HCT116 (cell line): Measurements from ENCODE around the gene ACOT11. TPM values are rescaled to one million over a fixed set of nuclear protein-coding genes. Genes with fewer than 3 reads are reported as not detected.

Source experiments
- ATAC-seq: fragments of 200-7000 bp; cut with Tn5 transposase; 2 replicates; pipeline ENCODE4 v1.9.1; 2020; ENCODE audit warnings: mild to moderate bottlenecking, moderate library complexity
- BruUV-seq: library from RNA; stranded (reverse); fragments of 400-500 nt; replicated peaks from 2 replicates; lab custom pipeline; 2021; lab: Mats Ljungman, UMichigan
- CTCF ChIA-PET: fragments of 300-600 bp; sonication (Branson Sonifier 250); formaldehyde crosslinking; loops from one replicate; lab custom pipeline; 2021; ENCODE audit warnings: antibody characterized with exemption; lab: Charles Lee
- POLR2A ChIA-PET: fragments of 300-600, 350-600 bp; sonication (Branson Sonifier 250); formaldehyde crosslinking; loops from one replicate; lab custom pipeline; 2021; ENCODE audit warnings: antibody characterized with exemption; lab: Charles Lee
- RAD21 ChIA-PET, 2 experiments: fragments of 300-600 bp; sonication (Branson Sonifier 250); formaldehyde crosslinking; loops; one replicate each; lab custom pipeline; 2023; ENCODE audit warnings: low total read pairs in 2 of 2; ENCODE audit not compliant: uncharacterized antibody in 2 of 2, unreplicated experiment in 2 of 2, low non-redundant PET in 1 of 2; lab: Charles Lee
- DNase-seq: peaks from one replicate; pipeline ENCODE4 v3.0.0-alpha.2; 2010; ENCODE audit warnings: low read depth, low spot score
- H2AFZ ChIP-seq: fragments of 200-600 bp; shearing (Covaris generic), sonication (generic); 2 replicates; pipeline ENCODE4 v1.6.1; 2017; ENCODE audit warnings: low read depth, mixed run types, mixed read lengths, antibody characterized with exemption, low read length; ENCODE audit not compliant: poor library complexity, severe bottlenecking
- H3K27ac ChIP-seq: 2 replicates; pipeline ENCODE4 v1.5.1; 2012; ENCODE audit warnings: low read depth, low read length
- H3K27me3 ChIP-seq: fragments of 200-600 bp; sonication (generic); 2 replicates; pipeline ENCODE4 v1.6.1; 2016; ENCODE audit warnings: mixed run types, low read length, mixed read lengths; ENCODE audit not compliant: insufficient read depth
- H3K36me3 ChIP-seq, 2 experiments: fragments of 200-500 bp in 1 of 2; fragments of 200-600 bp in 1 of 2; sonication (Bioruptor generic) in 1 of 2; sonication (generic) in 1 of 2; 2 replicates each; pipeline versions ENCODE4 v1.5.1 to v1.6.1; 2014 to 2016; ENCODE audit warnings: low read length in 2 of 2, inconsistent platforms in 1 of 2, mixed read lengths in 1 of 2, mixed run types in 1 of 2; ENCODE audit not compliant: insufficient read depth in 2 of 2, control insufficient read depth in 1 of 2
- H3K4me1 ChIP-seq, 2 experiments: fragments of 200-600 bp in 1 of 2; sonication (generic) in 1 of 2; 2 replicates each; pipeline versions ENCODE4 v1.5.1 to v1.6.1; 2012 to 2017; ENCODE audit warnings: low read length in 2 of 2, inconsistent platforms in 1 of 2, mild to moderate bottlenecking in 1 of 2, mixed read lengths in 1 of 2, mixed run types in 1 of 2, moderate library complexity in 1 of 2; ENCODE audit not compliant: insufficient read depth in 2 of 2, control insufficient read depth in 1 of 2
- H3K4me2 ChIP-seq: fragments of 200-600 bp; sonication (generic); 2 replicates; pipeline ENCODE4 v1.6.1; 2017; ENCODE audit warnings: mixed run types, low read length, mixed read lengths
- H3K4me3 ChIP-seq, 2 experiments: fragments of 200-600 bp in 1 of 2; sonication (generic) in 1 of 2; replicated peaks in 1 of 2; 2 replicates each; pipeline ENCODE4 v1.5.1; 2011 to 2016; ENCODE audit warnings: low read length in 2 of 2, control low read depth in 1 of 2, low read depth in 1 of 2, mild to moderate bottlenecking in 1 of 2, mixed read lengths in 1 of 2, mixed run types in 1 of 2
- H3K79me2 ChIP-seq: fragments of 200-600 bp; sonication (generic); 2 replicates; pipeline ENCODE4 v1.6.1; 2017; ENCODE audit warnings: mild to moderate bottlenecking, mixed run types, low read length, moderate library complexity, mixed read lengths; ENCODE audit not compliant: insufficient read depth
- H3K9ac ChIP-seq: fragments of 200-600 bp; sonication (generic); 2 replicates; pipeline ENCODE4 v1.6.1; 2016; ENCODE audit warnings: low read length, mixed read lengths
- H3K9me2 ChIP-seq: fragments of 200-600 bp; sonication (generic), shearing (Covaris generic); 2 replicates; pipeline ENCODE4 v1.6.1; 2017; ENCODE audit warnings: mixed run types, mild to moderate bottlenecking, moderate library complexity; ENCODE audit not compliant: insufficient read depth
- H3K9me3 ChIP-seq, 2 experiments: fragments of 200-500 bp in 1 of 2; fragments of 200-600 bp in 1 of 2; sonication (Bioruptor generic) in 1 of 2; sonication (generic) in 1 of 2; 2 replicates each; pipeline ENCODE4 v1.6.1; 2014 to 2017; ENCODE audit warnings: low read length in 2 of 2, mixed read lengths in 2 of 2, inconsistent platforms in 1 of 2, low read depth in 1 of 2, mild to moderate bottlenecking in 1 of 2, mixed run types in 1 of 2, moderate library complexity in 1 of 2; ENCODE audit not compliant: control insufficient read depth in 1 of 2, insufficient read depth in 1 of 2
- H4K20me1 ChIP-seq: fragments of 200-600 bp; sonication (generic), shearing (Covaris generic); 2 replicates; pipeline ENCODE4 v1.6.1; 2017; ENCODE audit warnings: mixed run types, mild to moderate bottlenecking, moderate library complexity; ENCODE audit not compliant: insufficient read depth
- ATF3 ChIP-seq: IDR thresholded peaks from 2 replicates; pipeline ENCODE4 v1.6.1; 2012
- CEBPB ChIP-seq: IDR thresholded peaks from 2 replicates; pipeline ENCODE4 v1.6.1; 2012; ENCODE audit warnings: low read depth
- EGR1 ChIP-seq: IDR thresholded peaks from 2 replicates; pipeline ENCODE4 v1.6.1; 2012; ENCODE audit warnings: low read depth
- ELF1 ChIP-seq: IDR thresholded peaks from 2 replicates; pipeline ENCODE4 v1.6.1; 2012; ENCODE audit warnings: low read depth, borderline replicate concordance
- EZH2 ChIP-seq: fragments of 200-600 bp; sonication (generic); IDR thresholded peaks from 2 replicates; pipeline ENCODE4 v1.6.1; 2017; ENCODE audit warnings: antibody characterized with exemption, mixed run types
- EZH2phosphoT487 ChIP-seq: fragments of 200-600 bp; IDR thresholded peaks from 2 replicates; pipeline ENCODE4 v1.6.1; 2018; ENCODE audit warnings: antibody characterized with exemption, borderline replicate concordance
- JUND ChIP-seq: IDR thresholded peaks from 2 replicates; pipeline ENCODE4 v1.6.1; 2012
- POLR2A ChIP-seq: IDR thresholded peaks from 2 replicates; pipeline ENCODE4 v1.7.0; 2011; ENCODE audit warnings: borderline replicate concordance; ENCODE audit not compliant: insufficient read depth, insufficient read length; ENCODE audit errors: extremely low read depth
- POLR2AphosphoS5 ChIP-seq: IDR thresholded peaks from 2 replicates; pipeline ENCODE4 v1.6.1; 2011; ENCODE audit warnings: mild to moderate bottlenecking, low read depth, low read length, moderate library complexity
- RAD21 ChIP-seq: IDR thresholded peaks from 2 replicates; pipeline ENCODE4 v1.6.1; 2012; ENCODE audit warnings: low read depth, mild to moderate bottlenecking
- SIN3A ChIP-seq: IDR thresholded peaks from 2 replicates; pipeline ENCODE4 v1.6.1; 2012; ENCODE audit warnings: low read depth
- SRF ChIP-seq: IDR thresholded peaks from 2 replicates; pipeline ENCODE4 v1.6.1; 2012; ENCODE audit warnings: low read depth
- ZFX ChIP-seq: fragments of 450-650 bp; IDR thresholded peaks from 2 replicates; pipeline ENCODE4 v1.6.1; 2017
- ZNF274 ChIP-seq: fragments of 200-500 bp; sonication (Bioruptor generic); IDR thresholded peaks from 2 replicates; pipeline ENCODE4 v1.6.1; 2014; ENCODE audit warnings: mild to moderate bottlenecking, low read depth, low read length, inconsistent platforms
- intact Hi-C: fragments of 100-400 bp; cut with micrococcal nuclease; formaldehyde crosslinking; loops from 2 replicates; pipeline ENCODE4 v1.10.0; 2022
- total RNA-seq: library from RNA; stranded (reverse); gene quantifications from one replicate; pipeline ENCODE4 v1.2.1, GENCODE V29; 2021; ENCODE audit not compliant: unreplicated experiment
- TF ChIP-seq, protein P1 (sequence below): IDR thresholded peaks from 2 replicates; pipeline ENCODE4 v1.6.1; 2012; ENCODE audit warnings: low read depth
- TF ChIP-seq, protein P2 (sequence below), 3 experiments: fragments of 200-600 bp in 1 of 3; sonication (generic) in 1 of 3; IDR thresholded peaks in 2 of 3; conservative IDR thresholded peaks in 1 of 3; 2 replicates each; pipeline ENCODE4 v1.5.1; 2012 to 2017; ENCODE audit warnings: low read depth in 2 of 3, low read length in 2 of 3, antibody characterized with exemption in 1 of 3, borderline replicate concordance in 1 of 3, control low read depth in 1 of 3, mild to moderate bottlenecking in 1 of 3, mixed read lengths in 1 of 3, mixed run types in 1 of 3, moderate library complexity in 1 of 3; ENCODE audit not compliant: insufficient read depth in 1 of 3
- TF ChIP-seq, protein P3 (sequence below): IDR thresholded peaks from 2 replicates; pipeline ENCODE4 v1.6.1; 2012

The ACOT11 gene
- total RNA-seq, 1 experiment from 2014 or later = 31.1 TPM

DNA sequence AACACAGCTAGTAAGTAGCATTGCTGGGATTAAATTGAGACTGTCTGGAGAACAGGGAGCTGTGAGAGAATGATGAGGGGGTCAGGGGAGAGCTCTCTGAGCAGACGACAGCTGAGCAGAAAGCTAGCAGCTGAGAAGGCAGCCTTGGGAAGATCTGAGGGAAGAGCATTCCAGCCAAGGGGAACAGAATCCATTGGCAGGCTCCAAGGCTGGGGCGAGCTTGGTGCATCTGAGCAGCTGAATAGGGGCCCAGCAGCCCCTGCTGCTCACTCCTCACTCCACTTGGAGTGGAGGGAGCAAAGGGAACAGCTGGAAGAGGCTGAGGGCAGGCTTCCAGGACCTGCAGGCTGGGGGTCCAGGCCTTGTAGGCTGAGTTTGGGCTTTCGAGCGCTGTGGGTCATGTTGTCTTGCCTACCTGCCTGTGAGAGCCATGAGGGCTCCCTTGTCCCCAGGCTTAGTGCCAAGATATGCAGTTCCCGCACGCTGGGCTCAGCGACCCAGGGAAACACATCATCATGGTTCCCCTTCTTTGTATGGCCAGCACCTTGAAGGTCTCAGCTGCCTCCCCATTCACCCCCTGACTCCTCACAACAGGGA lies 10.5 kb downstream of the ACOT11 start:
- ATAC-seq = no peak
- POLR2A ChIA-PET = interaction anchor here (1.0 kb wide), 1 partner anchor 18 kb away, joined by 3 read pairs; no protein-coding TSS in a partner anchor
- Histone ChIP-seq H3K4me1 (peaks cover 5 to 6% of the 10 kb centered on the region in 2 experiments; a peak in 3 of 4 replicates), H3K4me2 (no peak overlapping the region), H3K36me3 (no peaks in the 10 kb centered on the region), H3K27me3 (no peaks in the 10 kb centered on the region), H3K9me2 (no peaks in the 10 kb centered on the region), H3K4me3 (no peak overlapping the region), H3K9ac (no peak overlapping the region), H3K27ac (no peak overlapping the region), H3K9me3 (0 out of 4 replicates have a peak, but pooled peaks cover 0 to 3% of the 10 kb centered on the region in 2 experiments), H2AFZ (no peak overlapping the region), H4K20me1 (no peaks in the 10 kb centered on the region), H3K79me2 (no peaks in the 10 kb centered on the region)
- no TSS peak for BruUV-seq
- RAD21 ChIA-PET = no interaction called here
- DNase-seq = no peak
- no peak for TF ChIP-seq SIN3A
- TF ChIP-seq ELF1 = no peak
- no peak for TF ChIP-seq ATF3
- TF ChIP-seq RAD21 = no peak
- TF ChIP-seq, protein P1, sequence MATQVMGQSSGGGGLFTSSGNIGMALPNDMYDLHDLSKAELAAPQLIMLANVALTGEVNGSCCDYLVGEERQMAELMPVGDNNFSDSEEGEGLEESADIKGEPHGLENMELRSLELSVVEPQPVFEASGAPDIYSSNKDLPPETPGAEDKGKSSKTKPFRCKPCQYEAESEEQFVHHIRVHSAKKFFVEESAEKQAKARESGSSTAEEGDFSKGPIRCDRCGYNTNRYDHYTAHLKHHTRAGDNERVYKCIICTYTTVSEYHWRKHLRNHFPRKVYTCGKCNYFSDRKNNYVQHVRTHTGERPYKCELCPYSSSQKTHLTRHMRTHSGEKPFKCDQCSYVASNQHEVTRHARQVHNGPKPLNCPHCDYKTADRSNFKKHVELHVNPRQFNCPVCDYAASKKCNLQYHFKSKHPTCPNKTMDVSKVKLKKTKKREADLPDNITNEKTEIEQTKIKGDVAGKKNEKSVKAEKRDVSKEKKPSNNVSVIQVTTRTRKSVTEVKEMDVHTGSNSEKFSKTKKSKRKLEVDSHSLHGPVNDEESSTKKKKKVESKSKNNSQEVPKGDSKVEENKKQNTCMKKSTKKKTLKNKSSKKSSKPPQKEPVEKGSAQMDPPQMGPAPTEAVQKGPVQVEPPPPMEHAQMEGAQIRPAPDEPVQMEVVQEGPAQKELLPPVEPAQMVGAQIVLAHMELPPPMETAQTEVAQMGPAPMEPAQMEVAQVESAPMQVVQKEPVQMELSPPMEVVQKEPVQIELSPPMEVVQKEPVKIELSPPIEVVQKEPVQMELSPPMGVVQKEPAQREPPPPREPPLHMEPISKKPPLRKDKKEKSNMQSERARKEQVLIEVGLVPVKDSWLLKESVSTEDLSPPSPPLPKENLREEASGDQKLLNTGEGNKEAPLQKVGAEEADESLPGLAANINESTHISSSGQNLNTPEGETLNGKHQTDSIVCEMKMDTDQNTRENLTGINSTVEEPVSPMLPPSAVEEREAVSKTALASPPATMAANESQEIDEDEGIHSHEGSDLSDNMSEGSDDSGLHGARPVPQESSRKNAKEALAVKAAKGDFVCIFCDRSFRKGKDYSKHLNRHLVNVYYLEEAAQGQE = no peak
- no peak for TF ChIP-seq JUND
- TF ChIP-seq, protein P2, sequence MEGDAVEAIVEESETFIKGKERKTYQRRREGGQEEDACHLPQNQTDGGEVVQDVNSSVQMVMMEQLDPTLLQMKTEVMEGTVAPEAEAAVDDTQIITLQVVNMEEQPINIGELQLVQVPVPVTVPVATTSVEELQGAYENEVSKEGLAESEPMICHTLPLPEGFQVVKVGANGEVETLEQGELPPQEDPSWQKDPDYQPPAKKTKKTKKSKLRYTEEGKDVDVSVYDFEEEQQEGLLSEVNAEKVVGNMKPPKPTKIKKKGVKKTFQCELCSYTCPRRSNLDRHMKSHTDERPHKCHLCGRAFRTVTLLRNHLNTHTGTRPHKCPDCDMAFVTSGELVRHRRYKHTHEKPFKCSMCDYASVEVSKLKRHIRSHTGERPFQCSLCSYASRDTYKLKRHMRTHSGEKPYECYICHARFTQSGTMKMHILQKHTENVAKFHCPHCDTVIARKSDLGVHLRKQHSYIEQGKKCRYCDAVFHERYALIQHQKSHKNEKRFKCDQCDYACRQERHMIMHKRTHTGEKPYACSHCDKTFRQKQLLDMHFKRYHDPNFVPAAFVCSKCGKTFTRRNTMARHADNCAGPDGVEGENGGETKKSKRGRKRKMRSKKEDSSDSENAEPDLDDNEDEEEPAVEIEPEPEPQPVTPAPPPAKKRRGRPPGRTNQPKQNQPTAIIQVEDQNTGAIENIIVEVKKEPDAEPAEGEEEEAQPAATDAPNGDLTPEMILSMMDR (IDR thresholded peaks at IDR 0.05 in 2 of 3, conservative IDR thresholded peaks at IDR 0.05 in 1 of 3; ENCODE audit: borderline replicate concordance in 1 of 3, insufficient read depth in 1 of 3, low read depth in 2 of 3, low read length in 2 of 3) = no peak
- no peak for TF ChIP-seq EZH2phosphoT487
- TF ChIP-seq, protein P3, sequence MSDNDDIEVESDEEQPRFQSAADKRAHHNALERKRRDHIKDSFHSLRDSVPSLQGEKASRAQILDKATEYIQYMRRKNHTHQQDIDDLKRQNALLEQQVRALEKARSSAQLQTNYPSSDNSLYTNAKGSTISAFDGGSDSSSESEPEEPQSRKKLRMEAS = no peak
- TF ChIP-seq ZNF274 = no peak
- no peak for TF ChIP-seq POLR2AphosphoS5
- no peak for TF ChIP-seq POLR2A
- TF ChIP-seq SRF = no peak
- TF ChIP-seq EGR1 = no peak
- no peak for TF ChIP-seq ZFX
- TF ChIP-seq EZH2 = no peak
- TF ChIP-seq CEBPB = no peak
- CTCF ChIA-PET = no interaction called here
- intact Hi-C loops = no loop called here
